ENCODE measurements around the gene ENC1.
A peak's percentile ranks its signal among the peaks of the same experiment; 100 is the strongest.

The ENC1 gene

DNA sequence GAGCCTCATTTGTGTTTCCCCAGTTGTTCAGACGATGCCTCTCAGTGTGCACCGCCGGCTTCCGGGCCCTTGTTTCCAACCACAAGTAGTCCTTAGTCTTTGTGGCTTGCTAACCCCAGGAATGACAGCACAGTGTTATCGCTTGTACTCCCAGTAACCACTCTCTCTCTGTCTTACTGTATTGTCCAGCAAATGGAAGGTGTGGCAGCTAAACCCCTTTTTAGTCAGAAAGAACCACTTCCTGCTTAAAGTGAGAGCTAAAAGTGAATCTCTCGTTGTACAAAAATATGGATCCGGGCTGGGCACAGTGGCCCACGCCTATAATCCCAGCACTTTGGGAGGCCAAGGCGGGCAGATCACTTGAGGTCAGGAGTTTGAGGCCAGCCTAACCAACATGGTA, 61.3 kb downstream of the ENC1 start:
- no peaks in the 10 kb centered on the region for H3K79me2 ChIP-seq (ENCODE audit: control insufficient read depth, insufficient read depth, low read length, poor library complexity)
- no peaks in the 10 kb centered on the region for H3K9me3 ChIP-seq (ENCODE audit: insufficient read depth, low read depth, low read length)
- H4K12ac ChIP-seq (ENCODE audit: low read depth, low read length): no peak overlapping the region
- no peak overlapping the region for H3K14ac ChIP-seq (ENCODE audit: low read length)
- peaks cover 24% of the 10 kb centered on the region for H3K79me1 ChIP-seq (ENCODE audit: low read length)
- no peak overlapping the region for H3K9ac ChIP-seq (ENCODE audit: low read length)
- H3K27me3 ChIP-seq (ENCODE audit: insufficient read depth, low read length): no peaks in the 10 kb centered on the region
- H2AK5ac ChIP-seq (ENCODE audit: low read length): no peak overlapping the region
- H4K91ac ChIP-seq (ENCODE audit: low read depth, low read length): no peak overlapping the region
- no peak overlapping the region for H3K4me2 ChIP-seq (ENCODE audit: low read length)
- H2BK120ac ChIP-seq (ENCODE audit: insufficient read depth, low read length, poor library complexity): no peak overlapping the region
- H2AFZ ChIP-seq (ENCODE audit: insufficient read depth, low read length, poor library complexity): no peak overlapping the region
- H3K27ac ChIP-seq (ENCODE audit: low read depth, low read length): no peak overlapping the region
- no peak overlapping the region for H3K4ac ChIP-seq (ENCODE audit: low read depth, low read length)
- no peaks in the 10 kb centered on the region for H3K36me3 ChIP-seq (ENCODE audit: control insufficient read depth in 1 of 2, insufficient read depth in 2 of 2, low read length in 2 of 2)
- H3K4me3 ChIP-seq (ENCODE audit: low read depth, low read length): no peak overlapping the region
- DNase-seq: no peak
- peaks cover 16% of the 10 kb centered on the region in 2 experiments for H3K4me1 ChIP-seq (ENCODE audit: control insufficient read depth in 1 of 2, insufficient read depth in 2 of 2, low read length in 2 of 2)
- H3K23ac ChIP-seq (ENCODE audit: low read length): no peak overlapping the region
- no peak overlapping the region for H2BK5ac ChIP-seq (ENCODE audit: low read depth, low read length, poor library complexity)
- WGBS (ENCODE audit: extremely low coverage, insufficient coverage, insufficient read length): no CpG with 5 or more reads among the region's 9 CpGs
- H3K18ac ChIP-seq (ENCODE audit: low read length): no peak overlapping the region
- H2BK12ac ChIP-seq (ENCODE audit: low read length): peak overlapping the region; percentile 95
- no peak overlapping the region for H4K8ac ChIP-seq (ENCODE audit: low read depth, low read length)

DNA sequence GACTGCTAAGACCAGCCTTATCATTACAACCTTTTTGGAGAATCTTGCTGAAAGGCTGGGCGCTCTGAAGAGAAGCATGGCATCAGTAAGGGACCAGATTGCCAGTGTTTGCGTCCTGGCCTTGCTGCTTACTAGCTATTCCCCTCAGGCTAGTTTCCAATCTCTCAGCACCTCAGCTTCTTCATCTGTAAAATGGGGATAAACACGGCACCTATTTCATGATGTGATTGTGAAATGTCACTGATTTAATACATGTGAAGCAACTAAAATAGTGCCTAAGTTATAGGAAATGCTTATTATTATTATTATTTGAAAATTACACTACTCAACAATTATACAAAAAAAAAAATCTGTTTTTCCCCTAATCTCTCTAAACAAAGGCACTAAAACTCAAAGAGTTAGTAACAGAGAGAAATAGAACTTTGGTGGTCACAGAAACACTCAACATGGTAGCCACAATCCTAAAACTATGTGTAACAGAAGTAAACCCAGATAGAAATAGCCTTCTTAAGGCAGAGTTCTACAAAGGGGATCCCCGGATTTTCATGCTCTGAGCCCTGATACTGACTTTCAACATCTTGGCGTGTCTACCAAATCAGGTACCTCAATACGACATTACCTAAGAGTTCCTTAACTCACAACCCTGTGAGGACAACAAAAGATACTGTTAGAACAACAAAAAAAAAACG, 62.0 kb downstream of the ENC1 start:
- no CpG with 5 or more reads among the region's 7 CpGs for WGBS (ENCODE audit: extremely low coverage, insufficient coverage, insufficient read length)
- Histone ChIP-seq H3K79me2 (ENCODE audit: control insufficient read depth, insufficient read depth, low read length, poor library complexity) (no peaks in the 10 kb centered on the region), H4K12ac (ENCODE audit: low read depth, low read length) (no peak overlapping the region), H3K4me2 (ENCODE audit: low read length) (no peak overlapping the region), H3K27me3 (ENCODE audit: insufficient read depth, low read length) (no peaks in the 10 kb centered on the region), H3K14ac (ENCODE audit: low read length) (peak overlapping the region; percentile 64), H2BK12ac (ENCODE audit: low read length) (peak overlapping the region; percentile 100), H2BK120ac (ENCODE audit: insufficient read depth, low read length, poor library complexity) (peak overlapping the region; percentile 90), H3K18ac (ENCODE audit: low read length) (peak overlapping the region; percentile 72), H2AK5ac (ENCODE audit: low read length) (peak overlapping the region; percentile 100), H4K8ac (ENCODE audit: low read depth, low read length) (peak overlapping the region; percentile 53), H3K23ac (ENCODE audit: low read length) (no peak overlapping the region), H3K79me1 (ENCODE audit: low read length) (peaks cover 24% of the 10 kb centered on the region), H3K4me3 (ENCODE audit: low read depth, low read length) (no peak overlapping the region), H4K91ac (ENCODE audit: low read depth, low read length) (peak overlapping the region; percentile 80), H3K4me1 (ENCODE audit: control insufficient read depth in 1 of 2, insufficient read depth in 2 of 2, low read length in 2 of 2) (peaks cover 16% of the 10 kb centered on the region in 2 experiments), H3K36me3 (ENCODE audit: control insufficient read depth in 1 of 2, insufficient read depth in 2 of 2, low read length in 2 of 2) (no peaks in the 10 kb centered on the region), H3K9me3 (ENCODE audit: insufficient read depth, low read depth, low read length) (no peaks in the 10 kb centered on the region), H3K27ac (ENCODE audit: low read depth, low read length) (no peak overlapping the region), H3K9ac (ENCODE audit: low read length) (peak overlapping the region; percentile 31), H2BK5ac (ENCODE audit: low read depth, low read length, poor library complexity) (peak overlapping the region; percentile 35), H3K4ac (ENCODE audit: low read depth, low read length) (peak overlapping the region; percentile 60), H2AFZ (ENCODE audit: insufficient read depth, low read length, poor library complexity) (no peak overlapping the region)
- DNase-seq: no peak
